ENCODE results near the gene ZNF772. TPM values are rescaled to one million over a fixed set of nuclear protein-coding genes. Genes with fewer than 3 reads are reported as not detected.

ZNF772 gene
- total RNA-seq, 4 donors from 2014 or later: 11.6 to 18.3 (median 12.2) TPM

DNA sequence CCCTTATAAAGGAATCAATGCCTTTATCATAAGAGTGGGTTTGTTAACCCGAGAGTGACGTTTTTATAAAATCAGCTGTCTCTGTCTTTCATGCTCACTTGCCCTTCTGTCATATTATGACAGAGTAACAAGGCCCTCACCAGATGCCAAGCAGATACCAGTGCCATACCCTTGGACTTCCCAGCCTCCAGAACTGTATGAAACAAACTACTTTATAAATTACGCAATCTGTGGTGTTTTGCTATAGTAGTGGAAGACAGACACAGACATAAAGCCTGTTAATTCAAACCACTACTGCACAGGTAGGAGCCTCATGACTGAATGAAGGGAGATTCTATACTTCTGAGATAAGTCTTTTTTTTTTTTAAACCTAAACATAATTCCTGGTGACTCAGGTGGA lies 25.1 kb downstream of the ZNF772 start:
- intact Hi-C loops (cut with DNase I; ENCODE audit: low total_unique reads): no loop called here
- H3K4me3 ChIP-seq (ENCODE audit: low read depth, poor library complexity, severe bottlenecking): no peak overlapping the region
- no peak for TF ChIP-seq CTCF (IDR thresholded peaks at IDR 0.05)
- TF ChIP-seq POLR2A (IDR thresholded peaks at IDR 0.05): no peak
- no peak for DNase-seq (ENCODE audit: low spot score in 2 of 2)
- WGBS, 2 donors: 95 to 96% methylated on average over 3 of the region's 3 CpGs

- H3K4me3 ChIP-seq (ENCODE audit: low read depth, poor library complexity, severe bottlenecking): no peak overlapping the region
- TF ChIP-seq POLR2A (IDR thresholded peaks at IDR 0.05) (no peak), CTCF (IDR thresholded peaks at IDR 0.05) (no peak)
- intact Hi-C loops (cut with DNase I; ENCODE audit: low total_unique reads): no loop called here
- 76 to 89% methylated on average over 5 of the region's 5 CpGs for WGBS, 2 donors
- DNase-seq (ENCODE audit: low spot score in 2 of 2): no peak
Measured at GRCh38 chr19:57443121-57443696, 34.2 kb downstream of the ZNF772 start.

GRCh38 chr19:57441979-57442752 lies 35.2 kb downstream of the ZNF772 start:
- 85 to 91% methylated on average over 7 of the region's 7 CpGs for WGBS, 2 donors
- TF ChIP-seq POLR2A (IDR thresholded peaks at IDR 0.05) (no peak), CTCF (IDR thresholded peaks at IDR 0.05) (no peak)
- no peak for DNase-seq (ENCODE audit: low spot score in 2 of 2)
- intact Hi-C loops (cut with DNase I; ENCODE audit: low total_unique reads): no loop called here
- no peak overlapping the region for H3K4me3 ChIP-seq (ENCODE audit: low read depth, poor library complexity, severe bottlenecking)

DNA sequence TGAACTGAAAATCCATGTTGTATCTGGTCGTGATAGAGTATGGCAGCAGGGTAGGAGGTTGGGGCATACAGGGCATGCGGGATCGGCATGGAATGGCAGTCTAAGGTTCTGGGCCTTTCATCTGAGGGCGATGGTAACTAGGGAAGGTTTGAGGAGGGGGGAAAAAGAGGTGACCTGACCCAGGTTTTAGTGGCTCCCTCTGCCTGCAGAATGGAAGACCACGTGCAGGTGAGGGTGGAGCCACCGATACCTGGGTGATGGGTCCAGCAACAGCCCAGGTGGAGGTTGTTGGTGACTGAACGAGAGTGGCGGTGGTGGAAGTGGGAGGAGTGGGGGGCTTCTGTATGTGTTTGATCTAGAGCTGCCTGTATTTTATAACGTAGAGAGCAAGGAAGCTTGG lies 38.4 kb downstream of the ZNF772 start:
- WGBS, 2 donors: 90 to 92% methylated on average over 9 of the region's 9 CpGs
- TF ChIP-seq POLR2A (IDR thresholded peaks at IDR 0.05) (no peak), CTCF (IDR thresholded peaks at IDR 0.05) (no peak)
- no peak overlapping the region for H3K4me3 ChIP-seq (ENCODE audit: low read depth, poor library complexity, severe bottlenecking)
- intact Hi-C loops (cut with DNase I; ENCODE audit: low total_unique reads): no loop called here
- DNase-seq (ENCODE audit: low spot score in 2 of 2): no peak

DNA sequence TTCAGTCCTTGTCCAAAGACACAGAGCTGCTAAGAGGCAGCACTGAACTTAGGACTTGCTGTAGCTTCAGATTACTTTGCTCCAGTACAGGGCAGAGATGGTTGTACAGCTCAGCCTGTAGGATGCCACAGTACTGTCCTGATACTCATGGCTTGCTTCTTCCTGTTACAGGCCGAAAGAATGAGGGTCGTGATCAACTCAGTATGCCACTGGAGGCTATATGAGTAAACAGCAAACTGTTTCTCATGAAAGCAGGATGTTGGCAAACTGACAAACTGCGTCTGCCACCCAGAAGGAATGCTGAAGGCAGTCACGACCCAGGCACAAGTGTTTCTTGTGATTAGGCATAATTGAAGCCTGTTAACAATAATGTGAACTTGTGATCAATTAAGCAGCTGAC lies 39.4 kb downstream of the ZNF772 start:
- no peak overlapping the region for H3K4me3 ChIP-seq (ENCODE audit: low read depth, poor library complexity, severe bottlenecking)
- intact Hi-C loops (cut with DNase I; ENCODE audit: low total_unique reads): no loop called here
- DNase-seq (ENCODE audit: low spot score in 2 of 2): no peak
- 58 to 64% methylated on average over 4 of the region's 4 CpGs for WGBS, 2 donors
- no peak for TF ChIP-seq CTCF (IDR thresholded peaks at IDR 0.05)
- TF ChIP-seq POLR2A (IDR thresholded peaks at IDR 0.05): no peak
